Retina (tissue), 1 donor: ENCODE results near the gene EFNA3.

Experiments
- DNase-seq: peaks from one replicate; pipeline ENCODE4 v3.0.0-alpha.2; 2016

The EFNA3 gene

DNA sequence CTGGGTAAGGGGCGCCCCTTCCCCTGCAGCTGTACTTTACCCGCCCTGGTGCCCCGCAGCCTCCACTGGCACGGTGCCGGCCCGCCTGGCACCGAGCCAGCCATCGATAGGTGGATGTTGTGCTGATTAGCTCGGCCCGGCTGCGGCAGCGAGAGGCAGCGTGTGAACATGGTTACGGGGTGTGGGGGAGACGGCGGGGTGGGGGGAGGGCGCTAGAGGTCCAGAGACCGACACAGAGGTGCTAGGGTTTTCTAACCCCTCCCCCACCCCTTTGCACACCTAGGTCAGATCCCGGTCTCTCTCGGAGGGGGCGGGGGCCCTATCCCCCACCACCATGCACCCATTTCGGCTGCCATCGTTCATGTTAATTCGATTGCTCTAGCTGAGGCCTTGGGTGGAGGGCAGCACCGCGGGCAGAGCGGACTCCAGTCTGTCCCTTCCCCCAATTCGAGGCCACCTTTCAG, 8.4 kb upstream of the EFNA3 start:
- DNase-seq: no peak

GRCh38 chr1:155070721-155071569, 7.7 kb upstream of the EFNA3 start:
- DNase-seq: peak; percentile 91

DNA sequence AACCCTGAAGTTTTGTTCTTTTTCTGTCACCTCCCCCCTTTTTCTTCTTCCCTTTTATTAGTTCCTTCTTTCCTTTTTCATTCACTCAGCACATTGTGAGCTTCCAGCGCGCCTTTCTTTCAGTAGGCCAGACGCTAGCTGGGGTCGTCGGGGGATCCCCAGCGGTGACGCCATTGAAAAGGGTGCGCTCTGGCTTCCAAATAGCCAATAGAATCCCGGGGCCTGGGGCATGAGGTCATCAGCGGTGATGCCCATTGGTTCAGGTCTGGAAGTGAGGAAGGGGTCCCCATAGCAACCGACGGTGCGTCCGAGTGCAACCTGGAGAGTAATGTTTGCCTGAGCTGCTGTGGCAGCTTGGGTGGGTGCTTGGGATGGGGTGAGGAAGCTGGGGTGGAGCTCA, 6.9 kb upstream of the EFNA3 start:
- peak; percentile 74 for DNase-seq

DNA sequence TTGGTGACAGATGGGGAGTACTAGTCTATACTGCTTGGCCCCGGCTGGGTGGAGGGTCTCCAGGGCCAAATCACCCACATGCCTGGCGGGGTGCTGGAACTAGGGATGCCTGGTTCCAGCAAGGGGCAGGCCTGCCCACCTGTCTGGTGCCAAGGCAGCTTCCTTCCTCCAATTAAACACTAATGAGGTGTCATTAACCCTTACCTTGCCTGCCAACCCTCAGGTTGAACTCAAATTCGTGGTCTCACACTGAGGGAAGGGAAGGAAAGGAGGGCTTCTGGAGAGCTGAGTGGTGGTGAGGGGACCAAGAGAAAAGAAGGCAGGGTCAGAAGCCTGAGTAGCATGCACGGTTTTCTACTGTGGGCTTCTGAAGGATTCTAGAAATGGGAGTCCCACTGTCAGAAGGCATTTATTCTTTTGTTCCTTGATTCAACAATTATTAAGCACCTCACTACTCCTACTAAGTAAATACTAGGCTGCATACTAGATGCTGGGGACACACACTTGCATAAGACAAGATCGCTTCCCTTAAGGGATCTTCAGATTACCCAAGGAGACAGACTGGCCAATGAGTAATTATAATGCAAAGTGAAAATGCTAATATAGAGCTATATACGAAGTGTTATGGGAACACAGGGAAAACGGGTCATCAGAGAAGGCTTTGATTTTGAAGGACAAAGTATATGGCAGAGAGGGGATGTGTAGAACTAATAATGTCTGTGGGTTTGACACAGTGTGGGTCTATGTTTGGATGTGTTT, 5.9 kb upstream of the EFNA3 start:
- DNase-seq: no peak

DNA sequence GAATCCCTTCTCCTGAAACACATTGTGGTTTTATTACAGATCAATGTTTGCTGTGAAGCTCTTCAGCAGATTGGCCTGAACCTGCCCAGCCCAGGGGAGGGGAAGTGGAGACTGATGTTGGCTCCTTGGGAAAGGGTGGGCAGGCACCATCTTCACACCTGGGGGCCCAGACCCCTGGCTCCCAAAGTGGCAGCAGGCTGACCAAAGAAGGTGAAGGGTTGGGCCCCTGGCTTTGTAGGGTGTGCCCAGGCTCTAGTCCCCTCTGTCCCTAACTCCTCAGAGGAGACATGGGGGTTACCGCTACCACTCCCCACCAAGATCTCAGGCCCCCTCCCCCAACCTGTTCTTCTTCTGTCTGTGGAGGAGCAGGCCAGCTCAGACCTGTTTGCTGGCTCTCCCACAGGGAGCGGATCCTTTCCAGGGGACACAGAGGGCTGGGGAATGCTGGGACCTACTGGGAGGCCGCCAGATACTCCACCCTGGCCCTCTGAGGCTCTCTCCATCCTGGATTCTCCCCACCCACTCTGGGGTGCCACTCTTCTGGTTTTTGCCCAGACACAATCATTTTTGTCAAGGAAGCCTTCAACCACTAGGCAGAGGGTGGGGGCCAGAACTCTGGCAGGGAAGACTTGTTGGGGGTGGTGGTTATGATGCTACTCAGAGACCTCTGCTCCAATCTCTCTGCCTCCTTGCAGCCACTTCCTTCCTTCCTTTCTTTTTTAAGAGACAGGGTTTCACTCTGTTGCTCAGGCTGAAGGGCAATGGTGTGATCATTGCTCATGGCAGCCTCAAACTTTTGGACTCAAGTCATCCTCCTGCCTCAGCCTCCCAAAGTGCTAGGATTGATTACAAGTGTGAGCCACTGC, 5.0 kb upstream of the EFNA3 start:
- DNase-seq: no peak

DNA sequence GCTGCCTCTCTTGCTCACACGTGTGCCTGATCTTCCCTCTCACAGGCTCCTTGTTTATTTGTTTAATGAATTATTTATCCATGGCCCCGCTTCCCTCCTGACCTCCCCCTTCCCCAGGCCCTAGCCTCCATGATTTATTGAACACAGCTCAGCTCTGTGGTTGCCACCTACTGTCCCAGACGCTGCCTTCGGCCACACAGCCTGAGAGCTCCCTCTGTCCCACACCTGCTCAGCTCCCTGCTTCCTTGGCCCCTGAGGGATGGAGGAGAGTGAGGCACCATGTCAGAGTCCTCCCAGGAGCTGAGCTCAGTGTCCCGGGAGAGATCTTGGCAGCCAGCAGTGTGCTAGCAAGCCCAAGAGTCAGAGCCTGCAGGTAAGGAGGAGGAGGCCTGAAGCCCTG, 3.1 kb upstream of the EFNA3 start:
- DNase-seq: peak; percentile 58

GRCh38 chr1:155076371-155076770, 2.3 kb upstream of the EFNA3 start:
- DNase-seq: no peak

DNA sequence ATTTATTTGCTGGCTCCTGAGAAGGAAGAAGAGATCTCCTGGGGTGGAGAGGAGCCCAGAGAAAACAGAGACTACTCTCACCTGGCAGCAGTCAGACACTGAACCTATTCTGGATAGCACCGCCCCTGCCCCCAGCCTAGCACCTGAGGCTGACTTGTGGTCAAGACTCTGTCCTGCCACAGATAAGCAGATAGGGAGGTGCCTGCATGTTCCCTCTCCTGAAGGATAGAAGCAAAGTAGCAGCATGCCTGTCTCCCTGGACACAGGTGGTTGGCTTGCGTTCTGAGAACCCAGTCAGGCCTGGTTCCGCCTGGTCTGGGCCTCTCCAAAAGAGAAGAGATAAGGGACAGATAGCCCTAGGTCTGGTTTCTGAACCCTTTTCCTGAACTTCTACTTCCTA, 1.3 kb upstream of the EFNA3 start:
- no peak for DNase-seq

GRCh38 chr1:155077758-155078445, 735 bp upstream of the EFNA3 start:
- peak; percentile 25 for DNase-seq

DNA sequence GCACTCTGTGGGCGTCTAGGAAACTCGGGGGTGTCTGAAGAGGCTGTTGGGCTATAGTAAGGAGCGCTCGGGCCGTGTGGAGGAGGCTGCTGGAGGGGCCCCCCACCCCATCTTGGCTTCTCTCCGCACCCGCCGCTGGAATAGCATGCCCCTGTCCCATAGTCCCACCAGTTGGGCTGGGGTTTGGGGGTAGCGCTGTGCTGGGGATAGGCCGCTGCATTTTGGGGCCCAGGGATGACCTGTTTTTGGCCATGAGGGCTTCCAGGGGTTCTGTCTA, 511 bp downstream of the EFNA3 start:
- DNase-seq: no peak

DNA sequence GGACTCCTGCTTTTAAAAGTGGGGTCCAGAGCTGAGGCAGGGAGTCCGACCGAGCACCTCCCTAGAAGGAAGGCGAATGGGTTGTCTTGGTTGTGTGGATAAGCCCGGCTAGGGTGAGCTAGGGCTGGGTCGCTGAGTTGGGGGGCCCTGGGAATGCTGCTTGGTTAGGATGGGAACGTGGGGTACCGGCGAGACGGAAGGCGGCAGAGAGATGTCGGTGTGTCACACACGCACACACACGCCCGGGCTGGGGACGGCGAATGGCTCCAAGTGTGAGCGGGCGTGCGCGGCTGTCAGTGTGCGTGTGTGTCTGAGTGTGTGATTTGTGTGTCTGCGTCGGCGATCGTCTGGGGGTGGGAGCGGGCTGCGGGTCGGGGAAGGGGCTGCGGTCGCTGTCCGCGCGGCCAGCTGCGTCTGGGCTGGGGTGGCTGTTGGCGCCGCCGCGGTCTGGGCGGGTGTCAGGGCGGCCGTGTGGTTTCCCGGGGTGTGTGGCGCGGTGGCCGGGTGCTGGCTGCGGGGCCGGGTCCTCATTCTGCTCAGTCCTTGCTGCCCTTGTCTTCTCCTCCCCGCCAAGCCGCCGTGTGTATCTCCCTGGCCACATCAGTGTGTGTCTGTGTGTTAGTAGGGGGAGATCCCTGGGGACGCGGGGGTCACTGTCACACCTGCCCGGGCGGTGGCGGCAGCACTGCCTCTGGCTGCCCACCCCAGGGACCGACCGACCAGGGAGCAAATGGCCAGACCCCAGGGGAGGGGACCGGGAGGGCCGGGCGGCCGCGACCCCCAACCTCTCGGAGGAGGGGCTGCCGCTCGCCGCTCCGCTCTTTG, 1.1 kb downstream of the EFNA3 start:
- DNase-seq: peak; percentile 78

GRCh38 chr1:155080312-155081228, 1.9 kb downstream of the EFNA3 start:
- peak; percentile 93 for DNase-seq

- DNase-seq: peak; percentile 71
Observed at GRCh38 chr1:155081472-155082300, 3.0 kb downstream of the EFNA3 start.

GRCh38 chr1:155082301-155083051, 3.8 kb downstream of the EFNA3 start:
- DNase-seq: peak; percentile 54

- no peak for DNase-seq
Observed at GRCh38 chr1:155083052-155083541, 4.5 kb downstream of the EFNA3 start.

DNA sequence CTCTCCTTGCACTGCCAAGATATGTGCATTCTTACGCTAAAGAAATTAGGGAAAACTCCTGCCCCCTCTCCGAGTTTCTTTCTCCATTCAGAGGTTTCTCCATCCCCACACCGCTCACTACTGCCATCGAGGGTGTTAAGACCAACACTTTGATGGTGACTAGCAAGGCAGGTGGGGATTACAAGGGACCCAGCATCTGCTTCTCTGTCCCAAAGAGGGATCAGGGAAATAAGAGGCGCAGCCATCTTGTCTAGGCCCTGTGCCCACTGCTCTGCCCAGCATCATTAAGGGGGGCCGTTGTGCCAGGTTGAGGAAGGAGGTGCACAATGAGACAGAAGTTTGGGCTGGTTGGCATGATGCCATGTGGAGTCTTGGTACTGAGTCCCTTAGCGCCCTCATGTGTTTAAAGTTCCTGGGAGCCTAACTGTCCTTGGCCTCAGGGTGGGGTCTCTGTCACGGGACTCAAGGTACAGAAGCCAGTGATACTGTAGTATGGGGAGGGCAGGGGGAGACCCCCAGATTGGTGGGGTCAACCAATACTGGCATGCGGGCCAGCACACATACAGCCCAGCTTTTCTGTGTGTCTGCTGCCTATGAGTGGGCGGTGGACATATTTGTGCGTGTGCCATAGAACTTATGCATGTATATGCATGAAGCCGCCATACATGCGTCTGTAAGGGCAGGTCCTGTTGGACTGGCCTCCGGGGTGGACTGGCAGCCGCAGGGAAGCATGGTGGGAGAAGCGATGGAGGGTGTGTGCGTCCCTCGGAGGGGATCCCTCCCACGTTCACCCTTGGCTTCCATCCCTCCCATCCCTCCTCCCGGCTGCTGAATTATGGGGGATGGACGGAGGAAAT, 5.5 kb downstream of the EFNA3 start:
- DNase-seq: no peak

DNA sequence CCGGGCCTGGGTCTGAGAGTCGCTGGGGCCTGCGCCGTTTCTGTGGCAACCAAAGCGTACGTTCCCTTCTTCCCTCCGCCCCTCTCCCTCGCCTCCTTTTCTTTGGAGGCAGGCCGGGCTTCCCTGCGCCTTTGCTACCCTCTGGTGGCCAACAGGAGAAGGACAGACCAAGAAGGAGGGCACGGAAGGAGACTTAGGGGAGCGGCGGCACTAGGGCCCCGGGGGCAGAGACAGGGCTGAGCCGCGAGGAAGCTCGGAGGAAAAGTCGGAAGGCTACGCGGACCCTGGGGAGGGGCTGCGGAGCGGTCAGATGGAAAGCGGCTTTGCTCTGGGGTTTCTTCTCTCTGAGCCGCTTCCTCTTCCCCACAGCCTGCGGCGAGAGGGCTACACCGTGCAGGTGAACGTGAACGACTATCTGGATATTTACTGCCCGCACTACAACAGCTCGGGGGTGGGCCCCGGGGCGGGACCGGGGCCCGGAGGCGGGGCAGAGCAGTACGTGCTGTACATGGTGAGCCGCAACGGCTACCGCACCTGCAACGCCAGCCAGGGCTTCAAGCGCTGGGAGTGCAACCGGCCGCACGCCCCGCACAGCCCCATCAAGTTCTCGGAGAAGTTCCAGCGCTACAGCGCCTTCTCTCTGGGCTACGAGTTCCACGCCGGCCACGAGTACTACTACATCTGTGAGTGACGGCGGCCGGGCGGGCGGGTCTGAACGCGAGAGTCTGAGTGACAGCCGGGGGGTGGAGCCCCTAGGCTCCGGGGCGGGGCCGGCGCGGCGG, 6.3 kb downstream of the EFNA3 start:
- peak; percentile 98 for DNase-seq
